ENCODE data around the gene NBPF15.
"Not testable (repeated sequence)": the region's sequence is repeated elsewhere in the genome, so short reads cannot be mapped to it uniquely, and the experiment has no call there.

DNA sequence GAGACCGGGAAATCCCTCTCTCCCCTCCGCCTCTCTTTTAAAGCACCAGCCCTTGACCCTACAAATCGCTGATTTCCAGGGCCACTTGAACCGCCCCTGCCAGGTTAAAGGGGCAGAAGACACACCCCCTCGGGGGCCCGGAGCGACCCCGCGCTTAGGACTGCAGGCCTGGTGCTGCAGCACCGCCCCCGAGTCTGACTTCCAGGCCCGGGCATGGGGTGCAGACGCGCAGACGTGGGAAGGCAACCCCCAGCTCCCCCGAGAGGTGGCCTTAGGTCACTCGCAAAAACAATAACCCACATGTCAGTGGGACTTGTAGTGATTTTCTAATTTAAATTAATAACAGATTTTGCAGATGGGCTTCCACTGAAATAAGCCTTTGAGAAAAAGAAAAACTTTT lies 309 bp upstream of the NBPF15 start:
- TF ChIP-seq, protein P1, sequence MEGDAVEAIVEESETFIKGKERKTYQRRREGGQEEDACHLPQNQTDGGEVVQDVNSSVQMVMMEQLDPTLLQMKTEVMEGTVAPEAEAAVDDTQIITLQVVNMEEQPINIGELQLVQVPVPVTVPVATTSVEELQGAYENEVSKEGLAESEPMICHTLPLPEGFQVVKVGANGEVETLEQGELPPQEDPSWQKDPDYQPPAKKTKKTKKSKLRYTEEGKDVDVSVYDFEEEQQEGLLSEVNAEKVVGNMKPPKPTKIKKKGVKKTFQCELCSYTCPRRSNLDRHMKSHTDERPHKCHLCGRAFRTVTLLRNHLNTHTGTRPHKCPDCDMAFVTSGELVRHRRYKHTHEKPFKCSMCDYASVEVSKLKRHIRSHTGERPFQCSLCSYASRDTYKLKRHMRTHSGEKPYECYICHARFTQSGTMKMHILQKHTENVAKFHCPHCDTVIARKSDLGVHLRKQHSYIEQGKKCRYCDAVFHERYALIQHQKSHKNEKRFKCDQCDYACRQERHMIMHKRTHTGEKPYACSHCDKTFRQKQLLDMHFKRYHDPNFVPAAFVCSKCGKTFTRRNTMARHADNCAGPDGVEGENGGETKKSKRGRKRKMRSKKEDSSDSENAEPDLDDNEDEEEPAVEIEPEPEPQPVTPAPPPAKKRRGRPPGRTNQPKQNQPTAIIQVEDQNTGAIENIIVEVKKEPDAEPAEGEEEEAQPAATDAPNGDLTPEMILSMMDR (IDR thresholded peaks at IDR 0.05), result not testable (repeated sequence)
- not testable (repeated sequence) for TF ChIP-seq POLR2A (IDR thresholded peaks at IDR 0.05)

Measured in adrenal gland (tissue), 5 donors.